HG02678 (cell line): Measurements from ENCODE around the gene NRXN3.
A peak's percentile ranks its signal among the peaks of the same experiment; 100 is the strongest.
"Not testable (repeated sequence)": the region's sequence is repeated elsewhere in the genome, so short reads cannot be mapped to it uniquely, and the experiment has no call there.

Experiments
- ATAC-seq: cut with Tn5 transposase; IDR thresholded peaks from one replicate; pipeline ENCODE4 v1.9.1; 2021; ENCODE audit warnings: mild to moderate bottlenecking, moderate library complexity; ENCODE audit not compliant: unreplicated experiment

The NRXN3 gene

GRCh38 chr14:78566859-78567172 lies 396.6 kb downstream of the NRXN3 start:
- ATAC-seq: no peak

GRCh38 chr14:78567343-78567742 lies 397.2 kb downstream of the NRXN3 start:
- no peak for ATAC-seq

GRCh38 chr14:78573736-78574135 lies 403.6 kb downstream of the NRXN3 start:
- not testable (repeated sequence) for ATAC-seq

- ATAC-seq: no peak
Observed at GRCh38 chr14:78576437-78577166, 406.4 kb downstream of the NRXN3 start.

- no peak for ATAC-seq
Observed at GRCh38 chr14:78581229-78581628, 411.1 kb downstream of the NRXN3 start.

GRCh38 chr14:78586681-78587080 lies 416.5 kb downstream of the NRXN3 start:
- ATAC-seq: no peak

GRCh38 chr14:78588906-78589305 lies 418.7 kb downstream of the NRXN3 start:
- no peak for ATAC-seq

- ATAC-seq: no peak
Observed at GRCh38 chr14:78592616-78593219, 422.5 kb downstream of the NRXN3 start.

- no peak for ATAC-seq
Observed at GRCh38 chr14:78593949-78594348, 423.8 kb downstream of the NRXN3 start.

GRCh38 chr14:78595797-78596196 lies 425.6 kb downstream of the NRXN3 start:
- no peak for ATAC-seq

- ATAC-seq: peak; percentile 97
Observed at GRCh38 chr14:78598046-78598920, 428.1 kb downstream of the NRXN3 start.

- ATAC-seq: no peak
Observed at GRCh38 chr14:78605025-78605762, 435.0 kb downstream of the NRXN3 start.

- no peak for ATAC-seq
Observed at GRCh38 chr14:78605897-78606500, 435.8 kb downstream of the NRXN3 start.

- no peak for ATAC-seq
Observed at GRCh38 chr14:78608998-78609787, 439.0 kb downstream of the NRXN3 start.

- no peak for ATAC-seq
Observed at GRCh38 chr14:78610994-78611393, 440.8 kb downstream of the NRXN3 start.

GRCh38 chr14:78611796-78612571 lies 441.8 kb downstream of the NRXN3 start:
- ATAC-seq: no peak

- no peak for ATAC-seq
Observed at GRCh38 chr14:78612666-78613065, 442.5 kb downstream of the NRXN3 start.

- ATAC-seq: no peak
Observed at GRCh38 chr14:78614593-78614992, 444.4 kb downstream of the NRXN3 start.

- no peak for ATAC-seq
Observed at GRCh38 chr14:78617735-78618134, 447.6 kb downstream of the NRXN3 start.
